A549 (cell line): ENCODE measurements around the gene ARHGEF6. TPM values are rescaled to one million over a fixed set of nuclear protein-coding genes. Genes with fewer than 3 reads are reported as not detected.

Experiments used
- ATAC-seq, 2 experiments: fragments of 200-7000 bp in 1 of 2; fragments of >200 bp in 1 of 2; cut with Nextera tagmentation in 1 of 2; cut with Tn5 transposase in 1 of 2; 3 replicates each; pipeline versions ENCODE4 v1.8.0 to v1.9.1; 2018 to 2020; ENCODE audit warnings: mild to moderate bottlenecking in 1 of 2, moderate library complexity in 1 of 2
- CTCF ChIA-PET: fragments of 300-600 bp; sonication (Branson Sonifier 250); formaldehyde crosslinking; extraction: SDS; loops from one replicate; lab custom pipeline; 2021; ENCODE audit warnings: antibody characterized with exemption, inconsistent platforms; lab: Yijun Ruan, JAX
- POLR2A ChIA-PET: fragments of 350-600 bp; formaldehyde crosslinking; extraction: SDS; loops from one replicate; lab custom pipeline; 2021; ENCODE audit warnings: antibody characterized with exemption, inconsistent platforms; lab: Yijun Ruan, JAX
- DNase-seq, 2 experiments: peaks; one replicate each; pipeline versions ENCODE4 v3.0.0 to v3.0.0-alpha.2; 2011 to 2016; ENCODE audit warnings: low read depth in 1 of 2, low spot score in 1 of 2
- FAIRE-seq: peaks from 2 replicates; lab custom pipeline; 2011; peaks lifted over from hg19 to GRCh38; lab: Jason Lieb, UNC
- H3K27ac ChIP-seq, 2 experiments: fragments of >200 bp; sonication (Bioruptor Twin); formaldehyde crosslinking; 3 replicates each; pipeline ENCODE4 v1.5.1; 2016 to 2017
- H3K4me1 ChIP-seq: fragments of >200 bp; sonication (Bioruptor Twin); formaldehyde crosslinking; 3 replicates; pipeline ENCODE4 v1.6.1; 2016
- H3K4me2 ChIP-seq: fragments of >200 bp; sonication (Bioruptor Twin); formaldehyde crosslinking; 3 replicates; pipeline ENCODE4 v1.6.1; 2016
- H3K4me3 ChIP-seq: fragments of >200 bp; sonication (Bioruptor Twin); formaldehyde crosslinking; 3 replicates; pipeline ENCODE4 v1.5.1; 2016
- H3K9me3 ChIP-seq: fragments of >200 bp; sonication (Bioruptor Twin); formaldehyde crosslinking; 3 replicates; pipeline ENCODE4 v1.6.1; 2016
- BHLHE40 ChIP-seq: IDR thresholded peaks from 2 replicates; pipeline ENCODE4 v1.6.1; 2012; ENCODE audit warnings: low read depth, low read length, inconsistent platforms
- CEBPB ChIP-seq, 2 experiments: fragments of >200 bp in 1 of 2; sonication (Bioruptor Twin) in 1 of 2; formaldehyde crosslinking in 1 of 2; IDR thresholded peaks; 2 replicates each; pipeline ENCODE4 v1.6.1; 2012 to 2016
- CTCF ChIP-seq: fragments of >200 bp; sonication (Bioruptor Twin); formaldehyde crosslinking; IDR thresholded peaks from 3 replicates; pipeline ENCODE4 v1.5.1; 2016
- EHF ChIP-seq: fragments of 250-450 bp; sonication (Bioruptor Pico); IDR thresholded peaks from 2 replicates; pipeline ENCODE4 v1.5.0; 2020; ENCODE audit warnings: mild to moderate bottlenecking
- EP300 ChIP-seq, 2 experiments: fragments of >200 bp; sonication (Bioruptor Twin); formaldehyde crosslinking; IDR thresholded peaks; 2 replicates in 1 of 2; 3 replicates in 1 of 2; pipeline ENCODE4 v1.6.1; 2016 to 2017
- ESRRA ChIP-seq: fragments of 150-350 bp; IDR thresholded peaks from 2 replicates; pipeline ENCODE4 v1.6.1; 2014; ENCODE audit warnings: mild to moderate bottlenecking, low read length, borderline replicate concordance
- GATA3 ChIP-seq: IDR thresholded peaks from 2 replicates; pipeline ENCODE4 v1.6.1; 2012; ENCODE audit warnings: borderline replicate concordance
- HES2 ChIP-seq: fragments of >200 bp; sonication (Bioruptor Twin); formaldehyde crosslinking; IDR thresholded peaks from 2 replicates; pipeline ENCODE4 v1.6.1; 2016
- JUNB ChIP-seq: fragments of >200 bp; sonication (Bioruptor Twin); formaldehyde crosslinking; IDR thresholded peaks from 2 replicates; pipeline ENCODE4 v1.6.1; 2016
- KDM1A ChIP-seq: fragments of 200-600 bp; sonication (generic); IDR thresholded peaks from 2 replicates; pipeline ENCODE4 v1.6.1; 2016; ENCODE audit warnings: low read depth, mild to moderate bottlenecking
- KDM5A ChIP-seq: fragments of 200-600 bp; sonication (generic); IDR thresholded peaks from 2 replicates; pipeline ENCODE4 v1.6.1; 2016; ENCODE audit warnings: antibody characterized with exemption, mild to moderate bottlenecking
- MAX ChIP-seq: IDR thresholded peaks from 2 replicates; pipeline ENCODE4 v1.6.1; 2012
- PBX3 ChIP-seq: IDR thresholded peaks from 2 replicates; pipeline ENCODE4 v1.6.1; 2012
- RARB ChIP-seq: fragments of 250-450 bp; sonication (Bioruptor Pico); IDR thresholded peaks from 2 replicates; pipeline ENCODE4 v1.8.0; 2021; ENCODE audit warnings: mild to moderate bottlenecking, moderate library complexity
- RNF2 ChIP-seq: fragments of 200-600 bp; sonication (generic); IDR thresholded peaks from 2 replicates; pipeline ENCODE4 v1.6.1; 2016; ENCODE audit warnings: low read depth, mild to moderate bottlenecking, antibody characterized with exemption, moderate library complexity, borderline replicate concordance
- TP53 ChIP-seq: fragments of 250-450 bp; sonication (Bioruptor Pico); IDR thresholded peaks from 2 replicates; pipeline ENCODE4 v1.5.0; 2021; ENCODE audit warnings: mild to moderate bottlenecking, moderate library complexity
- USF2 ChIP-seq: fragments of 450-650 bp; IDR thresholded peaks from 2 replicates; pipeline ENCODE4 v1.6.1; 2014; ENCODE audit warnings: antibody characterized with exemption
- ZFP36 ChIP-seq: fragments of 450-650 bp; IDR thresholded peaks from 2 replicates; pipeline ENCODE4 v1.6.1; 2014; ENCODE audit warnings: borderline replicate concordance; ENCODE audit not compliant: partially characterized antibody
- ZNF302 ChIP-seq: fragments of 250-450 bp; sonication (Bioruptor Pico); IDR thresholded peaks from 2 replicates; pipeline ENCODE4 v1.9.0; 2021; ENCODE audit warnings: inconsistent platforms, mild to moderate bottlenecking, moderate library complexity
- ZSCAN20 ChIP-seq: fragments of 250-450 bp; sonication (Bioruptor Pico); IDR thresholded peaks from 2 replicates; pipeline ENCODE4 v1.8.0; 2022; ENCODE audit warnings: mild to moderate bottlenecking, moderate library complexity
- WGBS: methylation state at CpG from one replicate; pipeline ENCODE4 v1.1.6; 2017; ENCODE audit errors: missing lambda C conversion rate; 5-methylcytosine and 5-hydroxymethylcytosine counted together
- polyA plus RNA-seq, 4 experiments: library from polyadenylated mRNA; depleted of rRNA in 3 of 4; stranded (reverse); fragments of >200 nt; fragmentation: RNase III in 1 of 4; extraction: RNeasy Plus Mini Kit Qiagen cat#74134 plus additional on column Dnase treatment in 1 of 4; gene quantifications; 2 replicates in 3 of 4; 3 replicates in 1 of 4; pipeline ENCODE4 v1.2.3, GENCODE V29; 2011 to 2017

ARHGEF6 gene
- polyA plus RNA-seq, 2 of the 4 experiments (the other 2 are of a cell fraction): 0.10 to 0.30 TPM

GRCh38 chrX:136626237-136626636 lies 154.5 kb downstream of the ARHGEF6 start:
- Histone ChIP-seq H3K9me3 (no peaks in the 10 kb centered on the region), H3K4me3 (no peak overlapping the region), H3K4me1 (no peaks in the 10 kb centered on the region)
- no peak for FAIRE-seq
- 2% methylated on average over 2 of the region's 2 CpGs for WGBS
- TF ChIP-seq ZFP36 (no peak), RNF2 (no peak), ZSCAN20 (CRISPR knock-in tag) (no peak), EP300 (IDR thresholded peaks at IDR 0.05) (no peak), BHLHE40 (no peak), ZNF302 (CRISPR knock-in tag) (no peak), MAX (no peak), EHF (no peak), USF2 (no peak)
- TF ChIP-seq, all 56 proteins: peak for 0
- ATAC-seq: no peak
- Histone ChIP-seq H3K27ac (no peak overlapping the region), H3K4me2 (no peak overlapping the region)
- DNase-seq: no peak
- ChIA-PET CTCF (interaction anchor here (0.7 kb wide), 1 partner anchor 299 kb away, joined by 3 read pairs; no protein-coding TSS in a partner anchor), POLR2A (no interaction called here)

- DNase-seq (no peak), ATAC-seq (no peak), FAIRE-seq (no peak)
- H3K4me3 ChIP-seq: no peak overlapping the region
- WGBS: 42% methylated on average over 2 of the region's 2 CpGs
- POLR2A ChIA-PET: no interaction called here
- H3K4me2 ChIP-seq: no peak overlapping the region
- no peak overlapping the region for H3K27ac ChIP-seq
- H3K4me1 ChIP-seq: no peaks in the 10 kb centered on the region
- TF ChIP-seq PBX3 (no peak), CTCF (no peak), MAX (no peak), TP53 (CRISPR knock-in tag) (no peak), CEBPB (IDR thresholded peaks at IDR 0.05) (no peak), HES2 (no peak), ESRRA (no peak), KDM5A (no peak), KDM1A (no peak), EP300 (IDR thresholded peaks at IDR 0.05) (no peak), EHF (no peak), GATA3 (no peak), JUNB (no peak), USF2 (no peak), RARB (CRISPR knock-in tag) (no peak)
- CTCF ChIA-PET: no interaction called here
- H3K9me3 ChIP-seq: no peaks in the 10 kb centered on the region
Measured at GRCh38 chrX:136625246-136625645, 155.5 kb downstream of the ARHGEF6 start.
